SU-DHL-6 (cell line): ENCODE measurements around the gene ZNF438.

Experiments
- H2AFZ ChIP-seq: fragments of 200-600 bp; sonication (generic); 2 replicates; pipeline ENCODE4 v1.6.1; 2014; ENCODE audit warnings: low read depth, mild to moderate bottlenecking, moderate library complexity, mixed read lengths, antibody characterized with exemption, low read length; ENCODE audit not compliant: severe bottlenecking
- H3F3A ChIP-seq: fragments of 200-600 bp; shearing (Covaris generic); 2 replicates; pipeline ENCODE4 v1.6.0; 2016; ENCODE audit warnings: antibody characterized with exemption, mild to moderate bottlenecking; ENCODE audit not compliant: insufficient read depth
- H3K27ac ChIP-seq: fragments of 200-600 bp; sonication (generic); 2 replicates; pipeline ENCODE4 v1.5.1; 2016; ENCODE audit warnings: low read depth, mild to moderate bottlenecking, low read length, moderate library complexity, mixed read lengths
- H3K27me3 ChIP-seq: fragments of 200-600 bp; sonication (generic), shearing (Covaris generic); 2 replicates; pipeline ENCODE4 v1.6.0; 2014; ENCODE audit warnings: mild to moderate bottlenecking, low read length
- H3K36me3 ChIP-seq: fragments of 200-600 bp; sonication (generic); 2 replicates; pipeline ENCODE4 v1.6.1; 2014; ENCODE audit warnings: mild to moderate bottlenecking, low read length, mixed read lengths
- H3K4me2 ChIP-seq: fragments of 300-600, 200-600 bp; shearing (Covaris generic), sonication (generic); 2 replicates; pipeline ENCODE4 v1.6.0; 2014; ENCODE audit warnings: low read length, low read depth, mild to moderate bottlenecking; ENCODE audit not compliant: poor library complexity, severe bottlenecking
- H3K4me3 ChIP-seq: fragments of 200-600 bp; sonication (generic); 2 replicates; pipeline ENCODE4 v1.5.1; 2014; ENCODE audit warnings: antibody characterized with exemption, low read length, mild to moderate bottlenecking, mixed read lengths; ENCODE audit not compliant: insufficient read depth, poor library complexity, severe bottlenecking
- H3K79me2 ChIP-seq: fragments of 200-600 bp; sonication (generic); 2 replicates; pipeline ENCODE4 v1.6.1; 2014; ENCODE audit warnings: mild to moderate bottlenecking, low read length, moderate library complexity; ENCODE audit not compliant: insufficient read depth
- H3K9ac ChIP-seq: fragments of 200-600 bp; sonication (generic); 2 replicates; pipeline ENCODE4 v1.7.0; 2014; ENCODE audit warnings: mild to moderate bottlenecking, low read length
- H3K9me2 ChIP-seq: fragments of 200-600 bp; sonication (generic); replicated peaks from 2 replicates; pipeline ENCODE4 v1.6.1; 2014; ENCODE audit warnings: low read length; ENCODE audit not compliant: insufficient read depth
- H3K9me3 ChIP-seq: fragments of 200-600 bp; sonication (generic); 2 replicates; pipeline ENCODE4 v1.6.1; 2014; ENCODE audit warnings: low read length, mixed read lengths; ENCODE audit not compliant: insufficient read depth
- H4K20me1 ChIP-seq: fragments of 200-600 bp; sonication (generic); 2 replicates; pipeline ENCODE4 v1.6.1; 2014; ENCODE audit warnings: low read depth, mild to moderate bottlenecking, antibody characterized with exemption, low read length, moderate library complexity, mixed read lengths
- EZH2phosphoT487 ChIP-seq: fragments of 200-600 bp; sonication (generic), shearing (Covaris generic); conservative IDR thresholded peaks from 2 replicates; pipeline ENCODE4 v1.6.1; 2018; ENCODE audit warnings: mild to moderate bottlenecking, antibody characterized with exemption, low read length, moderate library complexity, mixed read lengths
- TF ChIP-seq, protein P1 (sequence below): fragments of 200-600 bp; sonication (generic); IDR thresholded peaks from one replicate; pipeline ENCODE4 v1.5.1; 2017; ENCODE audit warnings: antibody characterized with exemption, mild to moderate bottlenecking, low read length, moderate library complexity; ENCODE audit not compliant: insufficient read depth, poor library complexity, severe bottlenecking

ZNF438 gene

DNA sequence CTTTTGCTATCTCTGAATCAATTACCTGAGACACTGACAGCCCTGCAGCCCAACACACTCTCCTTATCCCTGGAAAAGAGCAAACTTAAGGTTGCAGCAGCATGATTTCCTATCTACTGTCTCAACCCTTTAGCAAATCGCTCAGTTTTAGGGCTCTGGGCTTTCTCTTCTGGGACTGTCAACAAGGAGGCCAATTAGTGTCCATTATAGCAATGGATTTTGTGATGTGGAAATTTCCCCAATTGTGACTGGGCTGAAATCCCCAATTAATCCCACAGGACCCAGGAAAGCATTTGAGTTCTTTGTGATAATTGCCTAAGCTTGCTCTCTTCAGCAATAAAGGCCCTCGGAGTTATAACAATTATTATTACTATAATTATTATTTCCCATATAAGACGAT, 197.0 kb downstream of the ZNF438 start:
- Histone ChIP-seq H3K27ac (no peak overlapping the region), H2AFZ (no peak overlapping the region), H3K27me3 (no peaks in the 10 kb centered on the region)

DNA sequence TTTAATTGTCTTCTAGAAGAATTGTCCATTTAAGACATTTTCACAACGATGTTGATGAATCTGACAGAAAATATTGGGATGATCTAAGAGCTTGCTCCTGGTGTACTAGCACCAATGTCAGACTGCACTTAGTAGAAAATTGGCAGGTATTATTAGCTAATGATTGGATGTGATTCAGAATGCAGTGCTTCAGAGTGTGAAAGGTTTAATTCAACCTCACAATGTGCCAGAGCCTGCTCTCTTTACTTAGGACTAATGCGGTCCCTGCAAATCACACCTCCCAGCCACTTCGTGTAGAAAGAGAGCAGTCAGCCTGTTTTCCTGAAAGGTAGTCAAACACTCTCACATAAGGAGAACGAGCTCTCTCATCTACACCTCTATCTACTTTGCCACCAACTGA, 197.5 kb downstream of the ZNF438 start:
- no peaks in the 10 kb centered on the region for H3K27me3 ChIP-seq

More for the DNA sequence above, 197.0 kb downstream of the ZNF438 start:
- Histone ChIP-seq H3K9me3 (no peaks in the 10 kb centered on the region), H3K79me2 (no peaks in the 10 kb centered on the region), H3K36me3 (no peaks in the 10 kb centered on the region), H4K20me1 (no peaks in the 10 kb centered on the region), H3K9me2 (no peaks in the 10 kb centered on the region), H3F3A (no peaks in the 10 kb centered on the region), H3K9ac (no peak overlapping the region), H3K4me2 (no peak overlapping the region), H3K4me3 (no peak overlapping the region)
- TF ChIP-seq, protein P1, sequence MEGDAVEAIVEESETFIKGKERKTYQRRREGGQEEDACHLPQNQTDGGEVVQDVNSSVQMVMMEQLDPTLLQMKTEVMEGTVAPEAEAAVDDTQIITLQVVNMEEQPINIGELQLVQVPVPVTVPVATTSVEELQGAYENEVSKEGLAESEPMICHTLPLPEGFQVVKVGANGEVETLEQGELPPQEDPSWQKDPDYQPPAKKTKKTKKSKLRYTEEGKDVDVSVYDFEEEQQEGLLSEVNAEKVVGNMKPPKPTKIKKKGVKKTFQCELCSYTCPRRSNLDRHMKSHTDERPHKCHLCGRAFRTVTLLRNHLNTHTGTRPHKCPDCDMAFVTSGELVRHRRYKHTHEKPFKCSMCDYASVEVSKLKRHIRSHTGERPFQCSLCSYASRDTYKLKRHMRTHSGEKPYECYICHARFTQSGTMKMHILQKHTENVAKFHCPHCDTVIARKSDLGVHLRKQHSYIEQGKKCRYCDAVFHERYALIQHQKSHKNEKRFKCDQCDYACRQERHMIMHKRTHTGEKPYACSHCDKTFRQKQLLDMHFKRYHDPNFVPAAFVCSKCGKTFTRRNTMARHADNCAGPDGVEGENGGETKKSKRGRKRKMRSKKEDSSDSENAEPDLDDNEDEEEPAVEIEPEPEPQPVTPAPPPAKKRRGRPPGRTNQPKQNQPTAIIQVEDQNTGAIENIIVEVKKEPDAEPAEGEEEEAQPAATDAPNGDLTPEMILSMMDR: no peak
- TF ChIP-seq EZH2phosphoT487: no peak

DNA sequence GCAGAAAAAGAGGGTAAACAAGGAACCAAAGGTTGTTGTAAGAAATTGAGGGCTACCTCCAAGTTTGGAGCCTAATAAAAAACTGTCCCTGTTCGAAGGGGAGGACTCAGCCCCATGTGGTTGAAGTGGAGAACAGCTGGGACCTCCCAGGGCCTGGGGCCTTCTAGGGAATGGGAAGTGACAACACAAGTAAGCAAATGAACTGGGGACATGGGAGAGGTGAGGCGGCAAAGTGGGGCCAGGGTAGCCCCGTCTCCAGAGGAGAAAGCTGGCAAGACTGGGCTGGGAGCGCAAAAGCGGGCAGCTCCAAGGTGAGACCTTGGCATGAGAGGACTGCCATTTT, 198.1 kb downstream of the ZNF438 start:
- Histone ChIP-seq H4K20me1 (no peaks in the 10 kb centered on the region), H3K4me3 (no peak overlapping the region), H3K9ac (no peak overlapping the region), H3K9me2 (no peaks in the 10 kb centered on the region), H3K36me3 (no peaks in the 10 kb centered on the region), H2AFZ (no peak overlapping the region), H3F3A (no peaks in the 10 kb centered on the region), H3K4me2 (no peak overlapping the region), H3K9me3 (no peaks in the 10 kb centered on the region), H3K27ac (no peak overlapping the region), H3K27me3 (no peaks in the 10 kb centered on the region), H3K79me2 (no peaks in the 10 kb centered on the region)
- TF ChIP-seq, protein P1: no peak
- no peak for TF ChIP-seq EZH2phosphoT487

More for the DNA sequence above, 197.5 kb downstream of the ZNF438 start:
- H3K36me3 ChIP-seq: no peaks in the 10 kb centered on the region
- H3F3A ChIP-seq: no peaks in the 10 kb centered on the region
- no peak overlapping the region for H2AFZ ChIP-seq
- no peak overlapping the region for H3K4me2 ChIP-seq
- H3K9me3 ChIP-seq: no peaks in the 10 kb centered on the region
- H3K9me2 ChIP-seq: no peaks in the 10 kb centered on the region
- no peaks in the 10 kb centered on the region for H4K20me1 ChIP-seq
- H3K4me3 ChIP-seq: no peak overlapping the region
- TF ChIP-seq, protein P1: no peak
- no peak for TF ChIP-seq EZH2phosphoT487
- no peaks in the 10 kb centered on the region for H3K79me2 ChIP-seq
- no peak overlapping the region for H3K9ac ChIP-seq
- no peak overlapping the region for H3K27ac ChIP-seq
